Natural killer cell (primary cell): ENCODE results near the gene UAP1. TPM values are rescaled to one million over a fixed set of nuclear protein-coding genes. Genes with fewer than 3 reads are reported as not detected.

Experiments used
- ATAC-seq, 3 donors: fragments of 150-1000 bp in 2 of 3; fragments of 200-7000 bp in 1 of 3; cut with Tn5 transposase; 1 replicate in 1 of 3; 2 replicates in 2 of 3; pipeline ENCODE4 v1.10.0; 2021; ENCODE audit warnings: mild to moderate bottlenecking in 2 of 3, moderate library complexity in 2 of 3
- DNase-seq, 2 donors: peaks; one replicate each; pipeline versions ENCODE4 v3.0.0 to v3.0.0-alpha.2; 2013 to 2021; ENCODE audit warnings: mixed read lengths in 1 of 2
- H3K27ac ChIP-seq: one replicate; pipeline ENCODE4 v1.5.1; 2013; ENCODE audit warnings: mild to moderate bottlenecking, low read length
- H3K27me3 ChIP-seq: one replicate; pipeline ENCODE4 v1.6.1; 2013; ENCODE audit warnings: low read length; ENCODE audit not compliant: control insufficient read depth, insufficient read depth
- H3K36me3 ChIP-seq: one replicate; pipeline ENCODE4 v1.6.1; 2013; ENCODE audit warnings: low read length; ENCODE audit not compliant: control insufficient read depth, insufficient read depth
- H3K4me1 ChIP-seq: one replicate; pipeline ENCODE4 v1.6.1; 2013; ENCODE audit warnings: low read length; ENCODE audit not compliant: control insufficient read depth, insufficient read depth
- H3K4me3 ChIP-seq: one replicate; pipeline ENCODE4 v1.5.1; 2013; ENCODE audit warnings: low read length
- H3K9me3 ChIP-seq: one replicate; pipeline ENCODE4 v1.6.1; 2013; ENCODE audit warnings: low read length; ENCODE audit not compliant: control insufficient read depth, insufficient read depth
- H3K27ac Mint-ChIP-seq, 2 donors: one replicate each; pipeline ENCODE4 v1.8.0; 2022; ENCODE audit warnings: mild to moderate bottlenecking in 2 of 2, mixed read lengths in 2 of 2, moderate library complexity in 1 of 2
- H3K27me3 Mint-ChIP-seq, 2 donors: one replicate each; pipeline ENCODE4 v1.8.0; 2022; ENCODE audit warnings: low read depth in 2 of 2, mixed read lengths in 2 of 2
- H3K36me3 Mint-ChIP-seq: one replicate; pipeline ENCODE4 v1.8.0; 2022; ENCODE audit warnings: mixed read lengths
- H3K4me1 Mint-ChIP-seq, 2 donors: one replicate each; pipeline ENCODE4 v1.8.0; 2022; ENCODE audit warnings: mixed read lengths in 2 of 2
- H3K4me3 Mint-ChIP-seq: one replicate; pipeline ENCODE4 v1.8.0; 2022; ENCODE audit warnings: mild to moderate bottlenecking, moderate library complexity, mixed read lengths
- H3K9me3 Mint-ChIP-seq, 2 donors: one replicate each; pipeline ENCODE4 v1.8.0; 2022; ENCODE audit warnings: mixed read lengths in 2 of 2
- CTCF ChIP-seq: fragments of 200-600 bp; IDR thresholded peaks from one replicate; pipeline ENCODE4 v1.8.0; 2022; ENCODE audit warnings: antibody characterized with exemption
- WGBS: methylation state at CpG from one replicate; pipeline ENCODE4 v1.1.7; 2013; ENCODE audit warnings: missing lambda C conversion rate; ENCODE audit not compliant: insufficient coverage; 5-methylcytosine and 5-hydroxymethylcytosine counted together
- intact Hi-C: fragments of 100-400 bp; cut with micrococcal nuclease; formaldehyde crosslinking; loops from one replicate; pipeline ENCODE4 v1.14.2; 2022
- total RNA-seq, 4 donors: library from RNA; stranded (reverse); fragments of 120-200 nt in 1 of 4; gene quantifications; one replicate each; pipeline versions ENCODE4 v1.2.3 to v1.2.4, GENCODE V29; 2013 to 2022

The UAP1 gene
- total RNA-seq, 3 donors from 2014 or later (not counting 1 experiment from before 2014, with no cell fraction given), result 69.2 to 109 (median 74.2) TPM

DNA sequence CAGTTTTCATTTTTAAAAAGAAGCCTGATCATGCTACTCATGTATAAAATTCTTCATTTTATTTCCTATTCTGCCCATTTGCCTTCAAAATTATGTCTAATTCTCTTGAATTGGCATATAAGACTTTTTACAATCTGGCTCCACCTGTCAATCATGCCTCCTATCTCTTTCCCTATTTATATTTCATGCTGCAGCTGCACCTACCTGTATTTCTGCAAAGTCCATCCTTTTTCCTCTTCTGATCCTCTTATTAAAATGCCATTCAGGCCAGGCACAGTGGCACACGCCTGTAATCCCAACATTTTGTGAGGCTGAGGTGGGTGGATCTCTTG, 30.6 kb upstream of the UAP1 start:
- Histone ChIP-seq H3K4me3 (no peak overlapping the region), H3K9me3 (no peaks in the 10 kb centered on the region), H3K27ac (peak overlapping the region; percentile 5), H3K27me3 (no peaks in the 10 kb centered on the region), H3K36me3 (peaks cover 13% of the 10 kb centered on the region), H3K4me1 (no peaks in the 10 kb centered on the region)
- Mint-ChIP-seq H3K27me3 (no peaks in the 10 kb centered on the region), H3K27ac (peak overlapping the region in 1 of 2 donors; percentile 33), H3K36me3 (no peaks in the 10 kb centered on the region), H3K9me3 (no peaks in the 10 kb centered on the region), H3K4me1 (peaks cover 14 to 26% of the 10 kb centered on the region in 2 donors), H3K4me3 (no peak overlapping the region)
- intact Hi-C loops, result no loop called here
- no peak for DNase-seq
- ATAC-seq, result no peak
- WGBS, result 89% methylated on average over 1 of the region's 1 CpG
- no peak for TF ChIP-seq CTCF

- no peaks in the 10 kb centered on the region for H3K36me3 Mint-ChIP-seq
- H3K4me3 Mint-ChIP-seq, result no peak overlapping the region
- H3K36me3 ChIP-seq, result no peaks in the 10 kb centered on the region
- ATAC-seq (no peak), DNase-seq (no peak)
- H3K27ac Mint-ChIP-seq, result no peak overlapping the region
- intact Hi-C loops, result no loop called here
- H3K4me1 Mint-ChIP-seq, result peaks cover 7% of the 10 kb centered on the region in 2 donors
- TF ChIP-seq CTCF, result no peak
- no peaks in the 10 kb centered on the region for H3K27me3 Mint-ChIP-seq
- H3K9me3 Mint-ChIP-seq, result no peaks in the 10 kb centered on the region
- H3K27me3 ChIP-seq, result no peaks in the 10 kb centered on the region
- no peaks in the 10 kb centered on the region for H3K9me3 ChIP-seq
- H3K4me3 ChIP-seq, result no peak overlapping the region
- no peaks in the 10 kb centered on the region for H3K4me1 ChIP-seq
- 97% methylated on average over 1 of the region's 1 CpG for WGBS
- H3K27ac ChIP-seq, result no peak overlapping the region
Observed at GRCh38 chr1:162535501-162535900, 26.0 kb upstream of the UAP1 start.

- H3K4me3 ChIP-seq, result no peak overlapping the region
- H3K4me1 ChIP-seq, result no peaks in the 10 kb centered on the region
- intact Hi-C loops, result no loop called here
- no peaks in the 10 kb centered on the region for H3K36me3 ChIP-seq
- Mint-ChIP-seq H3K4me1 (no peaks in the 10 kb centered on the region), H3K9me3 (no peaks in the 10 kb centered on the region), H3K27me3 (no peaks in the 10 kb centered on the region), H3K27ac (no peak overlapping the region), H3K4me3 (no peak overlapping the region), H3K36me3 (no peaks in the 10 kb centered on the region)
- no peak overlapping the region for H3K27ac ChIP-seq
- no peaks in the 10 kb centered on the region for H3K9me3 ChIP-seq
- TF ChIP-seq CTCF, result no peak
- 96% methylated on average over 2 of the region's 2 CpGs for WGBS
- no peaks in the 10 kb centered on the region for H3K27me3 ChIP-seq
- no peak for ATAC-seq
- no peak for DNase-seq
Observed at GRCh38 chr1:162536511-162536910, 25.0 kb upstream of the UAP1 start.

GRCh38 chr1:162537216-162537615, 24.3 kb upstream of the UAP1 start:
- Mint-ChIP-seq H3K36me3 (no peaks in the 10 kb centered on the region), H3K9me3 (no peaks in the 10 kb centered on the region), H3K4me3 (no peak overlapping the region), H3K27me3 (no peaks in the 10 kb centered on the region), H3K27ac (no peak overlapping the region), H3K4me1 (no peaks in the 10 kb centered on the region)
- no peak overlapping the region for H3K27ac ChIP-seq
- H3K36me3 ChIP-seq, result no peaks in the 10 kb centered on the region
- ATAC-seq, result no peak
- no peaks in the 10 kb centered on the region for H3K27me3 ChIP-seq
- no peak overlapping the region for H3K4me3 ChIP-seq
- TF ChIP-seq CTCF, result no peak
- no peaks in the 10 kb centered on the region for H3K9me3 ChIP-seq
- intact Hi-C loops, result no loop called here
- no CpG with 5 or more reads among the region's 2 CpGs for WGBS
- H3K4me1 ChIP-seq, result no peaks in the 10 kb centered on the region
- DNase-seq, result no peak
